Tibial nerve (tissue), 4 donors: ENCODE results near the gene TRMT44. TPM values are rescaled to one million over a fixed set of nuclear protein-coding genes. Genes with fewer than 3 reads are reported as not detected.

Experiments
- DNase-seq, 2 donors: peaks; one replicate each; pipeline ENCODE4 v3.0.0-alpha.2; 2019; ENCODE audit warnings: low spot score in 2 of 2
- H3K27ac ChIP-seq, 4 donors: fragments of 200-600 bp; sonication (generic) in 3 of 4; one replicate each; pipeline ENCODE4 v1.5.1; 2017 to 2019; ENCODE audit warnings: mild to moderate bottlenecking in 1 of 4
- H3K27me3 ChIP-seq, 2 donors: fragments of 200-600 bp; sonication (generic) in 1 of 2; one replicate each; pipeline versions ENCODE4 v1.5.1 to v1.6.0; 2017 to 2019
- H3K36me3 ChIP-seq, 3 donors: fragments of 200-600 bp; sonication (generic); one replicate each; pipeline ENCODE4 v1.5.1; 2018 to 2019
- H3K4me1 ChIP-seq, 4 donors: fragments of 200-600 bp; sonication (generic) in 3 of 4; one replicate each; pipeline ENCODE4 v1.5.1; 2017 to 2019
- H3K4me3 ChIP-seq, 4 donors: fragments of 200-600 bp; sonication (generic) in 3 of 4; one replicate each; pipeline ENCODE4 v1.5.1; 2017 to 2019; ENCODE audit warnings: mild to moderate bottlenecking in 1 of 4, moderate library complexity in 1 of 4
- H3K9me3 ChIP-seq, 4 donors: fragments of 200-600 bp; sonication (generic) in 3 of 4; one replicate each; pipeline ENCODE4 v1.5.1; 2017 to 2019
- CTCF ChIP-seq, 5 experiments: fragments of 200-600 bp in 3 of 5; fragments of 450-650 bp in 2 of 5; sonication (generic) in 3 of 5; IDR thresholded peaks; one replicate each; pipeline ENCODE4 v1.5.1; 2016 to 2019; ENCODE audit warnings: antibody characterized with exemption in 5 of 5, mild to moderate bottlenecking in 3 of 5, moderate library complexity in 2 of 5
- EP300 ChIP-seq, 2 donors: sonication (generic); formaldehyde crosslinking; IDR thresholded peaks; one replicate each; pipeline ENCODE4 v1.6.1; 2017; ENCODE audit warnings: antibody characterized with exemption in 2 of 2, mild to moderate bottlenecking in 1 of 2
- POLR2A ChIP-seq, 2 donors: fragments of 450-650 bp; IDR thresholded peaks; one replicate each; pipeline ENCODE4 v1.6.1; 2017; ENCODE audit warnings: antibody characterized with exemption in 2 of 2, mild to moderate bottlenecking in 2 of 2, moderate library complexity in 2 of 2
- WGBS, 2 donors: methylation state at CpG; one replicate each; pipeline ENCODE4 v1.1.5; 2018; 5-methylcytosine and 5-hydroxymethylcytosine counted together
- total RNA-seq, 4 donors: library from RNA; depleted of rRNA; stranded (reverse); fragments of >200 nt; gene quantifications; one replicate each; pipeline ENCODE4 v1.1.0, GENCODE V29; 2016

The TRMT44 gene
- total RNA-seq, 4 donors from 2014 or later: 24.5 to 71.4 (median 52.9) TPM

- Histone ChIP-seq H3K9me3 (no peaks in the 10 kb centered on the region), H3K4me1 (peaks cover 0 to 34% (median 16%) of the 10 kb centered on the region in 4 donors), H3K27ac (no peak overlapping the region), H3K27me3 (no peaks in the 10 kb centered on the region), H3K4me3 (no peak overlapping the region), H3K36me3 (peaks cover 0 to 53% (median 6%) of the 10 kb centered on the region in 3 donors)
- 69 to 77% methylated on average over 3 of the region's 3 CpGs for WGBS, 2 donors
- DNase-seq: no peak
- TF ChIP-seq CTCF (IDR thresholded peaks at IDR 0.05) (no peak), POLR2A (IDR thresholded peaks at IDR 0.05) (no peak), EP300 (IDR thresholded peaks at IDR 0.05) (no peak)
Observed at GRCh38 chr4:8446122-8446521, 5.5 kb downstream of the TRMT44 start.

- Histone ChIP-seq H3K4me3 (no peak overlapping the region), H3K4me1 (no peaks in the 10 kb centered on the region), H3K36me3 (peaks cover 0 to 99% (median 24%) of the 10 kb centered on the region in 3 donors), H3K27ac (peak overlapping the region in 2 of 4 donors; percentile 9 to 52), H3K9me3 (no peaks in the 10 kb centered on the region), H3K27me3 (no peaks in the 10 kb centered on the region)
- TF ChIP-seq CTCF (IDR thresholded peaks at IDR 0.05) (no peak), POLR2A (IDR thresholded peaks at IDR 0.05) (no peak), EP300 (IDR thresholded peaks at IDR 0.05) (no peak)
- no peak for DNase-seq
- WGBS, 2 donors: 80 to 86% methylated on average over 11 of the region's 11 CpGs
Observed at GRCh38 chr4:8451440-8452182, 11.0 kb downstream of the TRMT44 start.

- Histone ChIP-seq H3K27ac (no peak overlapping the region), H3K27me3 (no peaks in the 10 kb centered on the region), H3K4me3 (no peak overlapping the region), H3K4me1 (no peaks in the 10 kb centered on the region), H3K36me3 (peaks cover 0 to 99% (median 21%) of the 10 kb centered on the region in 3 donors), H3K9me3 (no peaks in the 10 kb centered on the region)
- DNase-seq: no peak
- no peak for TF ChIP-seq EP300 (IDR thresholded peaks at IDR 0.05)
- no peak for TF ChIP-seq POLR2A (IDR thresholded peaks at IDR 0.05)
- no peak for TF ChIP-seq CTCF (IDR thresholded peaks at IDR 0.05)
- WGBS, 2 donors: 93 to 96% methylated on average over 3 of the region's 3 CpGs
Observed at GRCh38 chr4:8453957-8454356, 13.4 kb downstream of the TRMT44 start.

- peaks cover 0 to 100% (median 6%) of the 10 kb centered on the region in 3 donors for H3K36me3 ChIP-seq
- no peak for DNase-seq
- 69 to 71% methylated on average over 9 of the region's 9 CpGs for WGBS, 2 donors
Observed at GRCh38 chr4:8457646-8458252, 17.2 kb downstream of the TRMT44 start.

More at GRCh38 chr4:8457646-8458252, 17.2 kb downstream of the TRMT44 start:
- Histone ChIP-seq H3K27ac (no peak overlapping the region), H3K9me3 (no peaks in the 10 kb centered on the region), H3K27me3 (no peaks in the 10 kb centered on the region), H3K4me3 (no peak overlapping the region), H3K4me1 (no peaks in the 10 kb centered on the region)
- TF ChIP-seq POLR2A (IDR thresholded peaks at IDR 0.05) (no peak), CTCF (IDR thresholded peaks at IDR 0.05) (no peak), EP300 (IDR thresholded peaks at IDR 0.05) (no peak)
